ENCODE results near the gene SH2D3C. TPM values are rescaled to one million over a fixed set of nuclear protein-coding genes. Genes with fewer than 3 reads are reported as not detected.

Gene SH2D3C
- total RNA-seq, 1 donor from 2014 or later: 0.05 TPM

- DNase-seq (ENCODE audit: low read depth): no peak
Observed at GRCh38 chr9:127809002-127809539, 30.6 kb upstream of the SH2D3C start.

- DNase-seq (ENCODE audit: low read depth): no peak
Observed at GRCh38 chr9:127808347-127809001, 30.0 kb upstream of the SH2D3C start.

- DNase-seq (ENCODE audit: low read depth): no peak
Observed at GRCh38 chr9:127806871-127807270, 28.4 kb upstream of the SH2D3C start.

DNA sequence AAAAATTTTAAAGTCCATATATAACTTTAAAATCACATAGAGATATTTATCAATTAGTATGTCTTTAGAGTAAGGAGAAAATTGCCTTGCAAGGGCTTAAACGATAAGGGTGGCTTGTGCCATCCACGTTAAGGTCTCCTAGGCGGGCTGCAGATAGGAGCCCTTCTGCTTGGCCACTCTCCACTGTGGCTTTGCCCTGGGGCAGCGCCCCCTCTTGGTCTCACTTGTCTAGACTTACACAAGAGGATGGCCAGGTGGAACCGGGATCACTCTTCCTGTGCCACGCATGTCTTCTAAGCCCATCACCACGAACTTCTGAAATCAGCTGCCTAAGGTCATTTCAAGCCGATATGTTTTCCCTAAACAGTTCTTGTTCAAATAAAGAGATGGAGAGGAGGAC, 27.2 kb upstream of the SH2D3C start:
- DNase-seq (ENCODE audit: low read depth): peak; percentile 16

DNA sequence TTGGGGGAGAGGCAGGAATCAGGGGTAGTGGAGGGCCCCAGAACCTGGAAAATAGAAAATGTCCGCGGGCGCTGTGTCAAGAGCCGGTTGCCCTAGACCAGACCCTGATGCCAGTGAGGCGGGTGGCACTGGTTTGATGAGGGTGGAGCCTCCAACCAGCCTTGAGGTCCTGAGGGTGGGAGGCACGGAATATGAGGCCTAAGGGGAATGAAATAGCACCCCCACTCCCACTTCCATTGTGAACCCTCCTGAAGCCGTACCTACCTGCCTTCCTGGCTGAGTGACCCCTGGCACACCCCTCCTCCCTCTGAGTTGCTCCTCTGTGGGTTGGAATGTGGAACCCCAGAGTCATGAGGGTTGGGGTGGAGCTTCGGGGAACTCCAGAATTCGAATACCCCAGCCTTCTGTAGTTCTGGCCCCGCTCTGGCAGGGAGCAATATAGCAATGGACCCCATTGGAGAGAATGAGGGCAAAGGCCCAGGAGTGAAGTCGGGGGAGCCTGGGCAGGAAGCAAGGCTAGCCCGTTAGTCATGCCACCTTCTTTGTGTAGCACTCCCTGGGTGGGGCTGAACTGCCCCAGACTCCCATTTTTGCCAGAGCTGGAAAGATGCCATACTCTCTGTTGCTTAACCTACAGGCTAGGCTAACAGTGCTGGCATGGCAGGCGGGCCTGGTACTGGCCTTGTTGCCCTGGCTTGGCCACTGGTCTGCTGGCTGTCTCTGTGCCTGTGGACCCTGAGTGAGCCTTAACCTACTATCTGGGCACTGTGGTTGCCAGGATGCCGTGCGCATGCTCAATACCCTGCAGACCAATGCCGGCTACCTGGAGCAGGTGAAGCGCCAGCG, 25.3 kb upstream of the SH2D3C start:
- peak; percentile 84 for DNase-seq (ENCODE audit: low read depth)

DNA sequence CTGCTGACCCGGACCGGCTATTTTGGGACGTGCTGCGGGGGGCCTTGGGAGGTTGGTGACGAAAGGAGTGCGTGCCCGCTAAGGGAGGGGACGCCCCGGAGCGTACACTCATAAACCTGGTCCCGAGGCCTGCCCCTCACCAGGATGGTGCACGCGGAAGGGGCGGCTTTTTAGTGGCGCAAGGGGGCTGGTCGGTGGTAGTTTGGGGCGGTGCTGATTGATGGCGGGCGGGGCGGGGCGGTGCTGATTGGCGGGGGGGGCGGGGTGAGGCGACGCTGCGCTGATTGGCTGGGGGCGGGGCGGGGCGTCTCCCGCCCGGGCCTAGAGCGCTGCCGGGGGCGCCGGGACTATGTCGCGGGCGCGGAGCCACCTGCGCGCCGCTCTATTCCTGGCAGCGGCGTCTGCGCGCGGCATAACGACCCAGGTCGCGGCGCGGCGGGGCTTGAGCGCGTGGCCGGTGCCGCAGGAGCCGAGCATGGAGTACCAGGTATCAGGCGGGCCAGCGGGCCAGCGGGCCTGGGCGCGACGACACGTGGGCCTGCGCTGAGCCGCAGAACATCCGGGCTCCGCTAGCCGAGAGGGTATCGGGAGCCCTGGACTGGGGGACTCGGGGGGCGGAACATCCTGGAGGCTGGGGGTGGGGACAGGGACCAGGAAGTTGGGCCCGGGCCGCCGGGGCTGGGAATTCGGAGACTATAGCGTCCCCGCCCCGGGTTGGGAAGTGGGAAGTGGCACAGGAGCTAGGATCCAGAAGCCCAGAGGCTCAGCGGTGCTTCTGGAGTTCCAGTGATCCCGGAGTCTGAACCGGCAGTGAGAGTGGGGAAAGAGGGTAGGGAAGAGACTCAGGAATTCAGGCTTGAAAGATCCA, 24.3 kb upstream of the SH2D3C start, which contains the start of gene FPGS:
Gene FPGS (plus strand): TSS at position 307 of the 868 bp plus-strand sequence. CDS start 43 bp downstream, at position 350.
- DNase-seq (ENCODE audit: low read depth): peak; percentile 58

- peak; percentile 8 for DNase-seq (ENCODE audit: low read depth)
Observed at GRCh38 chr9:127801955-127802575, 23.6 kb upstream of the SH2D3C start.

- DNase-seq (ENCODE audit: low read depth): peak; percentile 59
Observed at GRCh38 chr9:127796852-127797370, 18.4 kb upstream of the SH2D3C start.

- peak; percentile 9 for DNase-seq (ENCODE audit: low read depth)
Observed at GRCh38 chr9:127796225-127796813, 17.9 kb upstream of the SH2D3C start.

DNA sequence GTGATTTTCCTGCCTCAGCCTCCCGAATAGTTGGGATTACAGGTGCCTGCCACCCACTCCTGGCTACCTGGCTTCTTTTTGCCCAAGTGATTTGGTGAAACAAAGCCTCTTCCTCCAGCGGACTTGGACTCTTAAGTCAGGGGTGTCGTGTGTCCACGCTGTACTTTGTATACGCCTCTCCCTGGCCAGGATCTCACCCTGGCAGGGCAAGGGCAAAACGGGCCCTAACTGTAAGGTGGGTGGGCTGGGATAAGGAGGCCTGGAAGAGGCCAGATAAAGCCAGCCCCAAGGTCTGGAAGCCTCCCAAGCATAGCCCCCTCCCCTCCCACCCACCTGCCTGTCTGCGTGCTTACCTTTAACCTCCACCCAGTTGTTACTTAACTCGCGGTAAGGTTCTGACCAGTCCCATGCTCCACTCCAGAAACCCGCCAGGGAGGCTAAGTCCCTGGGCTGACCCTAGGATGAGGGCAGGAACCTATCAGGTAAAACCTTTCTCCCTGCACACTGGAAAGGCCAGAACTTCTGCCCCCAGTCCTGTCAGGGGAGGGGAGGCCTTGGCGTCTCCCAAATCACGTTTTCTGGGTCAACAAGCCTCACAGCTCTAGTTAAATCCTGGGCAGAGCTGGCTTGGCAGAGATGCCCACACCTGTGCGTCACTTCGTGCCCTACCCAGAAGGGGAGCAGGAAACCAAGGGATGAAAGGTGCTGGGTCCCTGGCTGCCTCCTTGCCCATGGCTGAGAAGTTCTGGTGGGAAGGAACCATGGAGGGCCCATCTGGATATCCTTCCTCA, 15.7 kb upstream of the SH2D3C start:
- DNase-seq (ENCODE audit: low read depth): no peak

DNA sequence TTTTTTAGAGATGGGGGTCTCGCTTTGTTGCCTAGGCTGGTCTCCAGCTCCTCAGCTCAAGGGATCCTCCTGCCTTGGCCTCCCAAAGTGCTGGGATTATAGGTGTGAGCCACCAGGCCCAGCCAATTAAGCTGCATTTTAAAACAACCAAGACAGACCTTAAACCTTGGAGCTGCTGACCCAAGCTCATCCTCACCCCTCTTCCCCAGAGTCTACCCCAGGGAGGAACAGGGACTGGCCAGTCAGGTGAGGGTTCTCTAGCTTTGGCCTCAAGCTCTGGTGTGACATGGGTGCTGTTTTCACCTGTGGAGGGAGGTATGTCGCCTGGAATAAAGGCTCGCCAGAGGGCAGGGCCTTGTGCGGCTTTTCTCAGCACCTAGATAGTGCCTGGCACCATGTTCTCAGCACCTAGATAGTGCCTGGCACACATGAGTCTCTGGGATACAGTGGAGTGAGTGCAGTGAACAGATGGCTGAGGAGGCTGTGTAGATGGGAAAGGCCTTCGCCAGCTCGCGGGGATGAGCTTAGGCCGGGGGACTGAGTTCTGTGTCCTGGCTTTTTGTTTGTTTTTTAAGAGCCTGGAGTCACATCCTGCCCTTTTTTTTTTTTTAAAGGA, 14.7 kb upstream of the SH2D3C start:
- no peak for DNase-seq (ENCODE audit: low read depth)

DNA sequence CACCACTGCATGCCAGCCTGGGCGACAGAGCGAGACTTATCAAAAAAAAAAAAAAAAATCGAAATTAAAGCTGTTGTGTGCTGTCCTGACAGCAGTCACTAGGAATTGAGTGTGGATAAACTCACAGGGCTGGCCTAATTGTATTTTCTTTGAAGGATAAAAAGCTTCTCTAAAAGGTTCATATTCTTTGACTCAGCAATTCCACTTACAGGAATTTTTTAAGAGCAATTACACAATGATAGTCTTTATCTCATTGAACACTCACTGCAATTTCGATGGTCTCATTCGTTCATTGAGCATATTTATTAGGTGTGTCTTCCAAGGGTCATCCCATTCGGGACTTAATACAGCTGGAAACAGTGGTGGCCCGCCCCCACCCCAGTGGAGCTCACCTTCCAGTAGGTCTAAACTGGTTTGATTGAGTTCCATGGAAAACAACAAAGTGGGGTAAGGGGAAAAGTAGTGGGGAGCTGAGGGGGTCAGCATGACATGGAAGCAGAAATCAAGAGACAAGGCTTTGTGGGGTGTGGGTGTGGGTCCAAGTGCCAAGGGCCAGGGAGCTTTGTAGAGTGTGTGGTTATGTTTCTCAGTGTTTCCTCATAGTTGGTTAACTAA, 14.1 kb upstream of the SH2D3C start:
- DNase-seq (ENCODE audit: low read depth): no peak

GRCh38 chr9:127791085-127791484, 12.6 kb upstream of the SH2D3C start:
- DNase-seq (ENCODE audit: low read depth): no peak

DNA sequence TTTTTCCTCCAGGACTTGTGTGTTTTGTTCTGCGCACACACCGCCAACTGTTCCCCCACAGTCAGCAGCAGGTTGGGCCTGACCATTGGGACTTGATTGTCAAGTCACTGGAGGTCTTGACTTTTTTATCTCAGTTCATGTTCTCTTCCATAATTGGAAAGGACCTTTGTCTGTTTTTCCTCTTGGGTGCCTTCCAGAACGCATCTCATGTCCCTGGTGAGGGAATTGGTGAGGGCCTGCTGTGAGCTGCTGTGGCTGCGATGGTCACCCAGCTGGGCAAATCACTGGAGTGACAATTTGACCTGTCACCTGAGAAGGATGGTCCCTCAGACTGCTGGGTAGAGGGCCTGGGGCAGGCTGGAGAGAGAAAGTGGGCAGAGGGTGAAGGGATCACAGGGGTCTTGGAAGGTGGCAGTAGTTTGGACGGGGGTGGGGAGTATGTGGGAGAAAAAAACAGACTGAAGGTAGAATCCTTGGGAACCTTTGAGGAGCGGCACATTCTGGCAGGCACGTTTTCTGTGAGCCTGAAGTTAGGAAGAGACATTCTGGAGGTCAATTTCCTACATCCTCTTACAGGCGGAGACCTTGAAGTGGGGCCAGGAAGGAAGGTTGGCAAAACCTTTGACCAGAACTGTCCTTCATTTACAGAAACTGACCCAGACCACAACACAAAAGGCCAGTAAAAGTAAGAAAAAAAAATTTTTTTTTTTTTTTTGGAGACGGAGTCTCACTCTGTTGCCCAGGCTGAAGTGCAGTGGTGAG, 11.8 kb upstream of the SH2D3C start:
- no peak for DNase-seq (ENCODE audit: low read depth)

GRCh38 chr9:127789179-127789578, 10.7 kb upstream of the SH2D3C start:
- no peak for DNase-seq (ENCODE audit: low read depth)

DNA sequence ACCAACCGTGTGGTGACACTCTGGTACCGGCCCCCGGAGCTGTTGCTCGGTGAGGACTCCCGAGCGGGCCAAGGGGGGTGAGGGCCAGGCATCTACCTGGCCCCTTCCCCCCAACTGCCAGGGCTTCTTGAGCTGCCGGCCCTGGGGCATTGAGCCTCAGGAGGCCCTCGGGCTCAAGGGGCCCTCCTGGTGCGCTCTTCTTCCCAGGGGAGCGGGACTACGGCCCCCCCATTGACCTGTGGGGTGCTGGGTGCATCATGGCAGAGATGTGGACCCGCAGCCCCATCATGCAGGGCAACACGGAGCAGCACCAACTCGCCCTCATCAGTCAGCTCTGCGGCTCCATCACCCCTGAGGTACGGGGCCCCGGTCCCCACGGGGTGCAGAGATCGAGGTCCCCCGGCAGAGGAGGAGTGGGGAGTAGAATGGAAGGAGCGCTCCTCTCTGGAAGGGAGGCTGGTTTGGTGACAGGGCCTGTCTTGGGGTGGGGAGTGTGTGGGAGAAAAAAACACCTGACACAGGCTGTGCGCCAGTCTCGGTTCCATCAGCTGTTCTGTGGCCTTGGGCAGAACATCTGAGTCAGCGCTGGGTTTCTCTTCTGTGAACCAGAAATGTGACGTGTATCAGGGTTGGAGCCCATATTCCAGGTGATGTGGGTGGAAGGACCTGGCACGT, 10.0 kb upstream of the SH2D3C start:
- DNase-seq (ENCODE audit: low read depth): no peak

DNA sequence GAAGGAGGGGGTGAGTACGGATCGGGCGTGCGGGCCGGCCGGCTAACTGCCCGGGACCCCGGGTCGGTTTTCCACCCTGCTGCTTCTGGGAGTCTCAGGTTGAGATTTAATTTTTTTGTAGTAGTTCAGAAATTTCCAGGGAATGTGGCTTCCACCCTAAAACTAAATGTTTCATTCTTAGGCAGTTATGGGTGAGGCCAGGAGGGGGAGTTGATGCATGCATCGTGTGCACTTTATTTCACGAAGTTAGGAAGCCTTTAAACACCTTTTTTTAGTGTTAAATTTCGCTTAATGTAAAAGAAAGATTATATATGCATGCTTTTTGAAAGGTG, 8.3 kb upstream of the SH2D3C start:
- no peak for DNase-seq (ENCODE audit: low read depth)
